ENCODE measurements around the gene FETUB.

Gene FETUB

GRCh38 chr3:186669378-186670084 lies 29.3 kb downstream of the FETUB start:
- TF ChIP-seq CTCF (conservative IDR thresholded peaks at IDR 0.05; ENCODE audit: control insufficient read depth, insufficient read depth, low read depth, low read length) = no peak
- DNase-seq (ENCODE audit: low read depth) = no peak
- no peak overlapping the region for H3K4me3 ChIP-seq (ENCODE audit: control insufficient read depth, low read depth, low read length)

DNA sequence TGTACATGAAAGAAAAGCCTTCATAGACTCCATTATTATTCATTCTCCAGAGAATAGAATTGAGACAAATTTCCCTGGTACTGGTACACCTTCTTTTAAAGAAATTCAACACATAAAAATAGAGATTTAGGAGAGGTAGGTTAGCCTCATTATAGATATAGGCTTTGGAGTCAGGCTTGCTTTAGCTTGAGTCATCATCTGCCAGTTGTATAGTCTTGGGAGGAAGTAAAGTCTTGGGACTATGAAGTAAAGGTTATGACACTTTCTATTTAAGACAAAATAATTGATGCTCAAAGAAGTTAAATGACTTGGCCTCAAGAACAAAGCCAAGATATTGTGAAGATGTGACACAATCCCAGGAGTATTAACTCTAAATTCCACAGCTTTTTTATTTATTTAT lies 30.0 kb downstream of the FETUB start:
- no peak overlapping the region for H3K4me3 ChIP-seq (ENCODE audit: control insufficient read depth, low read depth, low read length)
- no peak for TF ChIP-seq CTCF (conservative IDR thresholded peaks at IDR 0.05; ENCODE audit: control insufficient read depth, insufficient read depth, low read depth, low read length)
- no peak for DNase-seq (ENCODE audit: low read depth)

DNA sequence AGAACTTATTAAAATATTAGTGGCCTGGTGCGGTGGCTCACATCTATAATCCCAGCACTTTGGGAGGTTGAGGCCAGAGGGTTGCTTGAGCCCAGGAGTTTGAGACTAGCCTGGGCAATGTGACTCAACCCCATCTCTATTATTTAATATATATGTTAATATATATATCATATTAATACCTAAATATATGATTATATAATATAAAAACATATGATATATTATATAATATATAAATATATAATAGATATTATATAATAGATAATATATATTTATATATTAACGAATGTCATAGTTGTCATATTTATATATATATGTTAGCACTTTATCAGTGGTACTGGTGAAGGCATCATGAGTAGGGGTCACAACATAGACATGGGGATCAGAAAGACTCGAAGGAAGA lies 30.9 kb downstream of the FETUB start:
- no peak for TF ChIP-seq CTCF (conservative IDR thresholded peaks at IDR 0.05; ENCODE audit: control insufficient read depth, insufficient read depth, low read depth, low read length)
- DNase-seq (ENCODE audit: low read depth) = no peak
- H3K4me3 ChIP-seq (ENCODE audit: control insufficient read depth, low read depth, low read length) = no peak overlapping the region

DNA sequence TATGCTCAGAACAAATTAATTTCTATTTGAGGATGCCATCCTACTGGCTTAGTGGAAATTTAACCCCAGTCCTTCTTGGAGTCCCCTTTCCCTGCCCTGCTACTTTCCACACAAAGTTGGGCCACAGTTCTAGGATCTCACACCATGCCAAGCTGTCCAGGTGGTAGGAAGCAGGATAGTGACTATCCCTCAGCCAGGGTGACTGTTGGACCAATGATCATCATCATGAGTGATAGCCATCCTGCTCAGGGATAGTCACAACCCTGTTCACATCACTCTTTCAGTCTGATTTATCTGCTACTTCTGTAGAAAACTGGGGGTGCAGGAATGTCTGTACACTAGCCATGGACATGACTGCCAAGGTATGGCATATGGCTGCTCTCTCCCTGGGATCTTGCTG lies 38.4 kb downstream of the FETUB start:
- H3K4me3 ChIP-seq (ENCODE audit: control insufficient read depth, low read depth, low read length) = no peak overlapping the region
- TF ChIP-seq CTCF (conservative IDR thresholded peaks at IDR 0.05; ENCODE audit: control insufficient read depth, insufficient read depth, low read depth, low read length) = no peak
- DNase-seq (ENCODE audit: low read depth) = no peak

- no peak overlapping the region for H3K4me3 ChIP-seq (ENCODE audit: control insufficient read depth, low read depth, low read length)
- DNase-seq (ENCODE audit: low read depth) = no peak
- TF ChIP-seq CTCF (conservative IDR thresholded peaks at IDR 0.05; ENCODE audit: control insufficient read depth, insufficient read depth, low read depth, low read length) = no peak
Observed at GRCh38 chr3:186679151-186679550, 39.0 kb downstream of the FETUB start.

- H3K4me3 ChIP-seq (ENCODE audit: control insufficient read depth, low read depth, low read length) = no peak overlapping the region
- no peak for DNase-seq (ENCODE audit: low read depth)
- no peak for TF ChIP-seq CTCF (conservative IDR thresholded peaks at IDR 0.05; ENCODE audit: control insufficient read depth, insufficient read depth, low read depth, low read length)
Observed at GRCh38 chr3:186680869-186681268, 40.7 kb downstream of the FETUB start.

GRCh38 chr3:186682812-186683211 lies 42.6 kb downstream of the FETUB start:
- H3K4me3 ChIP-seq (ENCODE audit: control insufficient read depth, low read depth, low read length) = no peak overlapping the region
- no peak for TF ChIP-seq CTCF (conservative IDR thresholded peaks at IDR 0.05; ENCODE audit: control insufficient read depth, insufficient read depth, low read depth, low read length)
- DNase-seq (ENCODE audit: low read depth) = no peak
